ENCODE results near the gene ANKHD1.

DNA sequence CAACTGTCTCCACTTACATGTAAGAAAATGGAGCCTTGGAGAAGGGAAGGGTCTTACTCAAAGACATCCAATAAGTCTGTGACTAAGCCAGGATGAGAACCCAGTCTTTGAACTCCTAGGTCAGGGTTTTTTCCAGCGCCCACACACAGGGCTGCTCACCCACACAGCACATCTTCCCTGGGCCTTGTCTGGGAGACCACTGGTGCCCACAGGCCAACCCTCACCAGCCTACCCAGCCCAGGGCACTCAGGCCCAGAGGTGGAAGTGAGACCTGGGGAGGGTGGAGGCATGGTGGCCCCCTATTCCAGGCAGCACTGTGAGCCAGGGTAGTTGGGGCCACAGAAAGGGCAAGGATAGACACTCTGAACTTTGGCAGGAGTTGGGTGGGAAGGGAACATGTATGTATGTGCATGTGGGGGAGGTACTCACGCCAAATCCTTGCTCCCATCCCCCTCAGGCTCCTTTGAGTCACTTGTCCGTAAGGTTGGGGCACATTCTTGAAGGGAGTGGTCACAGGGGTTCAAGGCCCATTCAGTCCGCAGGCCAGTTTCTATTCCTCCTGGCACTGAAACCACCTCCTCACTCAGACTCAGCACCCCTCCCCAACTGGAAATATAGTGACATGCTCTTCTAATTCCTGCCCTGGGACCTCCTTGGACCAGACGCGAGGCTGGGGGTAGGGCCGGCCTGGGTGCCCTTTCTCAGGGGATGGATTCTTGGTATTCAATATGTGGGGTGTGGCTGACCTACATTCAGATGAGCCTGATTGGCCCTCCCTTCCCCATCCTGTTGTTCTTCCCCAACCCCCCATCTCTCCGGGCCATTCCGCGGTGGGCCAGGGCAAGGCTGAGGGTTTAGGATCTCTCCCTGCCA is 44.5 kb upstream of the ANKHD1 start:
- no peak for TF ChIP-seq POLR2A (IDR thresholded peaks at IDR 0.05)
- TF ChIP-seq, protein P1, sequence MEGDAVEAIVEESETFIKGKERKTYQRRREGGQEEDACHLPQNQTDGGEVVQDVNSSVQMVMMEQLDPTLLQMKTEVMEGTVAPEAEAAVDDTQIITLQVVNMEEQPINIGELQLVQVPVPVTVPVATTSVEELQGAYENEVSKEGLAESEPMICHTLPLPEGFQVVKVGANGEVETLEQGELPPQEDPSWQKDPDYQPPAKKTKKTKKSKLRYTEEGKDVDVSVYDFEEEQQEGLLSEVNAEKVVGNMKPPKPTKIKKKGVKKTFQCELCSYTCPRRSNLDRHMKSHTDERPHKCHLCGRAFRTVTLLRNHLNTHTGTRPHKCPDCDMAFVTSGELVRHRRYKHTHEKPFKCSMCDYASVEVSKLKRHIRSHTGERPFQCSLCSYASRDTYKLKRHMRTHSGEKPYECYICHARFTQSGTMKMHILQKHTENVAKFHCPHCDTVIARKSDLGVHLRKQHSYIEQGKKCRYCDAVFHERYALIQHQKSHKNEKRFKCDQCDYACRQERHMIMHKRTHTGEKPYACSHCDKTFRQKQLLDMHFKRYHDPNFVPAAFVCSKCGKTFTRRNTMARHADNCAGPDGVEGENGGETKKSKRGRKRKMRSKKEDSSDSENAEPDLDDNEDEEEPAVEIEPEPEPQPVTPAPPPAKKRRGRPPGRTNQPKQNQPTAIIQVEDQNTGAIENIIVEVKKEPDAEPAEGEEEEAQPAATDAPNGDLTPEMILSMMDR (IDR thresholded peaks at IDR 0.05) = no peak
